ENCODE measurements around the gene GPR62.

- no peak for TF ChIP-seq CTCF (IDR thresholded peaks at IDR 0.05)
- no peak for TF ChIP-seq POLR2A (IDR thresholded peaks at IDR 0.05)
Observed at GRCh38 chr3:51977446-51978142, 22.4 kb downstream of the GPR62 start.
